ENCODE data around the gene ARHGEF25. TPM values are rescaled to one million over a fixed set of nuclear protein-coding genes. Genes with fewer than 3 reads are reported as not detected.
"Not testable (repeated sequence)": the region's sequence is repeated elsewhere in the genome, so short reads cannot be mapped to it uniquely, and the experiment has no call there.

Gene ARHGEF25
- total RNA-seq, 1 experiment from 2014 or later = 17.4 TPM

DNA sequence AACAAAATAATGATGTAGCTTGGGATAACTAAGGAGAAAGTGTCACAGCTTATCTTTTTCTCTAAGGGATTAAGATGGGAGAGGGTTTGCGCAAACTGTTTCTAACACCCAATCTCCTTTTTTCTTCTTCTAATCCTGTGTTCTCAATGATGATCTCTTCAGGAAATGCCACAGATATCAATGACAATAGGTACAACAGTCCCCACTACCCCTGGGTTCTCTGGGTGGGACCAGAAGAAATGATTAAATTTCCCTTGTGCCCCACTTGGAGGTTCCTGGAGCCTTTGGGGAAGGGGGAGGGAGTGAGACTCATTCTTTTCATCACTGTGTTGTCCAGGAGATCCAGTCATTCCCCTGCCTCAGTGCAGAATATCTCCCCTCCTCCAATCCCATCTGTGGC lies 28.8 kb upstream of the ARHGEF25 start:
- Histone ChIP-seq H3K4me3 (no peak overlapping the region), H3K9me3 (no peaks in the 10 kb centered on the region)

GRCh38 chr12:57583008-57583831 lies 28.0 kb upstream of the ARHGEF25 start:
- Histone ChIP-seq H3K9me3 (no peaks in the 10 kb centered on the region), H3K36me3 (no peaks in the 10 kb centered on the region), H3K4me3 (no peak overlapping the region), H3K27me3 (peaks cover 3% of the 10 kb centered on the region; the same call in 1 of the 2 replicates)
- DNase-seq = peak; percentile 50

More for the DNA sequence above, 28.8 kb upstream of the ARHGEF25 start:
- Histone ChIP-seq H3K27me3 (peaks cover 3% of the 10 kb centered on the region; the same call in 1 of the 2 replicates), H3K36me3 (no peaks in the 10 kb centered on the region)
- DNase-seq = no peak

- Histone ChIP-seq H3K9me3 (no peaks in the 10 kb centered on the region), H3K27me3 (peaks cover 3% of the 10 kb centered on the region; the same call in 1 of the 2 replicates), H3K4me3 (no peak overlapping the region), H3K36me3 (no peaks in the 10 kb centered on the region)
- no peak for DNase-seq
Observed at GRCh38 chr12:57584050-57584449, 27.2 kb upstream of the ARHGEF25 start.

- no peak for DNase-seq
- Histone ChIP-seq H3K27me3 (peaks cover 3% of the 10 kb centered on the region; the same call in 1 of the 2 replicates), H3K9me3 (no peaks in the 10 kb centered on the region)
Observed at GRCh38 chr12:57584690-57585089, 26.5 kb upstream of the ARHGEF25 start.

DNA sequence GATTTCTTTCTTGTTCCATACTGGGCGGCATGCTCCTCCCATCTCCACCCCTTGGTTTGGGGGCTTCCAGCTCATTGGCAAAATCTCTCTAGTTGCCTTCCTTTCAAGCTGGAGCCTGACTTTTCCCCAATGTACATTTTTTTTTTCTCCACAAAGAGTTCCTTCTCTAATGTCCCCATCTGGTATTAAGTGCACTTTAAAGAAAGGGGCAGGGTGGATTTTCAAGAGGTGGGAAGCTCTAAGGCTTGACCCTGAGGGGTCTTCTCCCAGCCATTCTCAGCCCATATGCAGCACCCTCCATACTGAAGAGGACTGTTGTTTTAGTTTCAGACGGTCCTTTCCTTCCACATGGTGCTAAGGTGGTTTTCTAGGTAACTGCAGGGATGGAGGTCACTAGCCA lies 26.1 kb upstream of the ARHGEF25 start:
- DNase-seq = no peak
- H3K36me3 ChIP-seq = no peaks in the 10 kb centered on the region
- H3K27me3 ChIP-seq = peaks cover 3% of the 10 kb centered on the region; the same call in 1 of the 2 replicates
- no peaks in the 10 kb centered on the region for H3K9me3 ChIP-seq
- no peak overlapping the region for H3K4me3 ChIP-seq

More at GRCh38 chr12:57584690-57585089, 26.5 kb upstream of the ARHGEF25 start:
- H3K36me3 ChIP-seq = no peaks in the 10 kb centered on the region
- H3K4me3 ChIP-seq = no peak overlapping the region

DNA sequence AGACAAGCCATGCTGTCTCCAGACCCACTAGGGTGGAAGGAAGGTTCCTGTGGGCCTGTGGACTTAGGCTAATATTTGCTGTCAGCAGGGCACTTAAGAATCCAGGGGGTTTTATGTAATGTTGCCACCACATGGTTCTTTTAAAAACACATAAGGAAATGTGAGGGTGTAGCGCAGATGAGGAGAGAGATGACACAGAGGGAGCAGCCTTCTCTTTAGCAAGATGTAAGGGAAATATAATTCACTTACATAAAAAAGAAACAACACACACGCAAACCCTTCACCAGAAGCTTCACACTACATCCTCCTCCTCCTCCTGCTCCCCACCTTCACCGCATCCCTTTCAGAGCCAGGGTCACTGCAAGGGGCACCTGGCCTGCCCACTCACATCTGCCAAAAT lies 25.1 kb upstream of the ARHGEF25 start:
- Histone ChIP-seq H3K36me3 (no peaks in the 10 kb centered on the region), H3K9me3 (no peaks in the 10 kb centered on the region), H3K4me3 (no peak overlapping the region), H3K27me3 (peaks cover 3% of the 10 kb centered on the region; the same call in 1 of the 2 replicates)
- no peak for DNase-seq

DNA sequence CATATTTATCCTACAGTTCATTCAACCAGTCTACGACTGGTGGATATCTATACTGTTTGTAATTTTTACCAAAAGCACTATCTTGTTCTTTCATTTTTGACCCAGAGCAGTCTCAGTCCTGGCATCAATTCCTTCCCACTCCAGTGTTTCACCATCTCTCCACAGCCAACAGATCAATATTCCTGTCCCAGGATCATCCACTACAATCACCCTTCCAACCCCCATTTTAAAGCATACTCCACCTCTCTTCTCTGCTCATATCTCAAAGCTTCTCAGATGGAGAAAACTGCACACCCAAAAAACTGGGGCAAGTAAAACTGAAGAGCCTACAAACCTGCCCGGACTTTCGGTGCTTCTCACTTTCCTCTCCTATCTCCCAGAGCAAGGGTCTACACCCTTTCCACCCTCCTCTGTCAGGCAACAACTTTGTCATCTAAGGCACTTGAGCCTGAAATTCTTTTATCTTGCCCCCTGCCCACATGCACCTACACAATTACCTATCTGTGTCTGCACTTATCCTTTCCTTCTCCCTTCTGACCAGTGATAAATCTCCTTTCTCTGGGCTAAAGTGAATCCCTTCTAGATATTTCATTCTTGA lies 24.3 kb upstream of the ARHGEF25 start:
- no peak overlapping the region for H3K4me3 ChIP-seq
- no peaks in the 10 kb centered on the region for H3K36me3 ChIP-seq
- H3K27me3 ChIP-seq = peaks cover 3% of the 10 kb centered on the region; the same call in 1 of the 2 replicates
- H3K9me3 ChIP-seq = no peaks in the 10 kb centered on the region
- DNase-seq = no peak

GRCh38 chr12:57588951-57589610 lies 22.2 kb upstream of the ARHGEF25 start:
- DNase-seq, H3K27me3 ChIP-seq, H3K36me3 ChIP-seq, H3K4me3 ChIP-seq, H3K9me3 ChIP-seq: not testable (repeated sequence)

DNA sequence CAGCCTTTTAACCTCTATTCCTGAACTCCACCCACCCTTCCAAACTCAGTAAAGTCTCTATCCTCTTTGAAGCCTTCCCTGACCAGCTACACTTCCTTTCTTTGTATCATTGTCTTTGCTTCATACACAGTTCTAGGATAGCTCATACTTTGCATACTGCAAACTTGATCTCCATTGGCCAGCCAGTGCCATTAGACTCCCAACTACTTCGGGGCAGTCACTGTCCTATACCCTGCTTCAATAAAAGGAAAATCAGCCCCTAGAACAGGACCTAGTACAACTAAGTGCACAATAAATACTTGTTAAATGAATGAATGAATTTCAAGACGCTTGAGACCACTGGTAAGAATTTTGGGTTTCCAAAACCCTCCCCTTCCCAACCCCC lies 20.8 kb upstream of the ARHGEF25 start:
- no peaks in the 10 kb centered on the region for H3K9me3 ChIP-seq
- H3K27me3 ChIP-seq = no peaks in the 10 kb centered on the region; the same call in 1 of the 2 replicates
- H3K4me3 ChIP-seq = peak overlapping the region; percentile 80
- DNase-seq = no peak
- no peaks in the 10 kb centered on the region for H3K36me3 ChIP-seq

DNA sequence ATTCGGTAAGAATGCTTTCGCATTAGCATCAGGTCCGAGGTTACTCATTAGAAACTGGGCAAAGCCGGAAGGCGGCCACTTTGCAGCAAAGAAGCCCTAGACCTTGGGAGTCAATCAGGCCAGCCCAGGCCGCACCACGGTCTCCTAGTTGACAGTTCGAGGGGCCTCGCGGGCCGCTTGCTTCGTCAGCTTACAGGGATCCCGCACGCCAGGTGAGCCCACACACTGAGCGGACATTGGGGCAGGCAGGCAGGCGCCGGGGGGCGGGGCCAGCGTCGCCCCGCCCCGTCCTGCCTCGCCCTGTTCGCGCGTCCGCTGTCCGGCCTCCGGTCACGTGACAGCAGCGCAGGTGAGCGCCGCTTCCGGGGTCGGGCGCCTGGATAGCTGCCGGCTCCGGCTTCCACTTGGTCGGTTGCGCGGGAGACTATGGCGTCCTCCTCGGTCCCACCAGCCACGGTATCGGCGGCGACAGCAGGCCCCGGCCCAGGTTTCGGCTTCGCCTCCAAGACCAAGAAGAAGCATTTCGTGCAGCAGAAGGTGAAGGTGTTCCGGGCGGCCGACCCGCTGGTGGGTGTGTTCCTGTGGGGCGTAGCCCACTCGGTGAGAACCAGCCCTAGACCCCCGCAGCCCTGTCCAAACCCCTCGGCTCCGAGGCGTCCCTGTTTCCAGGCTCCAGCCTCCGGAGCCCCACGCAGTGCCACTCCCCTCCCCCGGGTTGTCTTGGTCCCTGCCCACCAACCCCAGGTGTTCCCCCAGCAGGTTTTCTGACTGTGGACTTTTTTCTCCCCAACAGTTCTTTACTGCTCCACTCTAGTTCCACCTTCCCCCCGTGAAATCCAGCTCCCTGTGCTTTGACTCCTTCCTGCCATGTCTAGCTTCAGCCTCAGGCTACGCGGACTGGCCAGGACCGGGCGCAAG lies 20.1 kb upstream of the ARHGEF25 start, which contains the start of gene PIP4K2C:
Gene PIP4K2C (plus strand): TSS at position 329 of the 918 bp plus-strand sequence. CDS start 98 bp downstream, at position 427.
- peak; percentile 66 for DNase-seq
- H3K9me3 ChIP-seq = no peaks in the 10 kb centered on the region
- no peaks in the 10 kb centered on the region; the same call in 1 of the 2 replicates for H3K27me3 ChIP-seq
- H3K36me3 ChIP-seq = no peaks in the 10 kb centered on the region
- peak within 1 kb of the TSS; percentile 80 for H3K4me3 ChIP-seq

- H3K9me3 ChIP-seq = no peaks in the 10 kb centered on the region
- peak overlapping the region; percentile 80 for H3K4me3 ChIP-seq
- no peaks in the 10 kb centered on the region for H3K36me3 ChIP-seq
- no peaks in the 10 kb centered on the region; the same call in 1 of the 2 replicates for H3K27me3 ChIP-seq
- no peak for DNase-seq
Observed at GRCh38 chr12:57591782-57592325, 19.4 kb upstream of the ARHGEF25 start.

GRCh38 chr12:57592551-57593165 lies 18.6 kb upstream of the ARHGEF25 start:
- Histone ChIP-seq H3K36me3 (no peaks in the 10 kb centered on the region), H3K9me3 (no peaks in the 10 kb centered on the region), H3K4me3 (no peak overlapping the region), H3K27me3 (no peaks in the 10 kb centered on the region; the same call in 1 of the 2 replicates)
- no peak for DNase-seq

DNA sequence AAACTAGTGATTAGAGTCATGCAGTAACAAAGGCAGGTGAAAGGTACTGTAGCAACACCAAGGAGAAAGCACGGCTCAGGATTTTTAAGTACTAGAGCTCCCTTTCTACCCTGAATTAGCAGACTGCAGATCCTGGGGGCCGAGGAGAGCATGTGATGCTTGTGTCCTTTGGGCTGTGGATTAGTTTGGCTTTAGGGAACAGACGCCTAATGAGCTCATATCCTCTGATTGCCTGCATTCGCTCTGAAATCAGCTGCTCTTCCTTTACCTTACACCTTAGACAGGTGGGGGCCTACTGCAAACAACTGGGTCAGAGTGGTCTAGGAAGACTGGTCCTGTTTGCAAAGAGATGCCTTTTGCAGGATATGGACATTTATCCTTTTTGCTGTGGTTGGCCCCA lies 18.0 kb upstream of the ARHGEF25 start:
- H3K9me3 ChIP-seq = no peaks in the 10 kb centered on the region
- no peak for DNase-seq
- no peaks in the 10 kb centered on the region for H3K36me3 ChIP-seq
- H3K4me3 ChIP-seq = no peak overlapping the region
- no peaks in the 10 kb centered on the region for H3K27me3 ChIP-seq

- Histone ChIP-seq H3K9me3 (no peaks in the 10 kb centered on the region), H3K36me3 (no peaks in the 10 kb centered on the region; the same call in 1 of the 2 replicates), H3K4me3 (no peak overlapping the region), H3K27me3 (no peaks in the 10 kb centered on the region)
- no peak for DNase-seq
Observed at GRCh38 chr12:57600395-57600794, 10.8 kb upstream of the ARHGEF25 start.

GRCh38 chr12:57602544-57602943 lies 8.7 kb upstream of the ARHGEF25 start:
- DNase-seq = no peak
- Histone ChIP-seq H3K9me3 (no peaks in the 10 kb centered on the region), H3K4me3 (no peak overlapping the region), H3K27me3 (no peaks in the 10 kb centered on the region), H3K36me3 (no peaks in the 10 kb centered on the region; the same call in 1 of the 2 replicates)
